Heart right ventricle (tissue), 16 donors: ENCODE results near the gene SPTBN4. TPM values are rescaled to one million over a fixed set of nuclear protein-coding genes. Genes with fewer than 3 reads are reported as not detected.

ENCODE experiments used
- ATAC-seq, 8 donors: fragments of 200-7000 bp; cut with Tn5 transposase; one replicate each; pipeline ENCODE4 v1.9.1; 2020; ENCODE audit warnings: mild to moderate bottlenecking in 8 of 8, moderate library complexity in 8 of 8, moderate number of reproducible peaks in 1 of 8
- DNase-seq, 2 donors: peaks; one replicate each; pipeline ENCODE4 v3.0.0-alpha.2; 2020
- H3K27ac ChIP-seq, 10 donors: fragments of 200-600 bp; sonication (generic) in 2 of 10; one replicate each; pipeline versions ENCODE4 v1.5.0 to v1.8.0; 2020 to 2022; ENCODE audit warnings: mild to moderate bottlenecking in 3 of 10
- H3K27me3 ChIP-seq, 7 donors: fragments of 200-600 bp; one replicate each; pipeline ENCODE4 v1.8.0; 2021 to 2022; ENCODE audit warnings: mild to moderate bottlenecking in 2 of 7
- H3K36me3 ChIP-seq, 9 donors: fragments of 200-600 bp; sonication (generic) in 1 of 9; one replicate each; pipeline versions ENCODE4 v1.5.0 to v1.8.0; 2020 to 2022; ENCODE audit warnings: mild to moderate bottlenecking in 2 of 9
- H3K4me1 ChIP-seq, 9 donors: fragments of 200-600 bp; sonication (generic) in 1 of 9; one replicate each; pipeline versions ENCODE4 v1.5.0 to v1.8.0; 2020 to 2022; ENCODE audit warnings: mild to moderate bottlenecking in 4 of 9
- H3K4me3 ChIP-seq, 10 donors: fragments of 200-600 bp; sonication (generic) in 2 of 10; one replicate each; pipeline versions ENCODE4 v1.5.0 to v1.8.0; 2020 to 2022; ENCODE audit warnings: mild to moderate bottlenecking in 7 of 10, moderate library complexity in 2 of 10
- H3K9me3 ChIP-seq, 11 donors: fragments of 200-600 bp in 10 of 11; sonication (generic) in 2 of 11; one replicate each; pipeline versions ENCODE4 v1.5.0 to v1.8.0; 2013 to 2022; ENCODE audit warnings: mild to moderate bottlenecking in 2 of 11, control low read depth in 1 of 11, moderate library complexity in 1 of 11
- WGBS, 2 donors: extraction: QIAGEN DNeasy Blood & Tissue Kit; methylation state at CpG; one replicate each; pipeline ENCODE4 v1.1.7; 2013; ENCODE audit warnings: inconsistent platforms in 1 of 2; 5-methylcytosine and 5-hydroxymethylcytosine counted together
- intact Hi-C, 10 donors: fragments of 100-400 bp; cut with DNase I; formaldehyde crosslinking; loops; one replicate each; pipeline versions ENCODE4 v1.11.1 to v1.14.2; 2022
- polyA plus RNA-seq, 2 donors: library from polyadenylated mRNA; stranded (reverse); fragments of 200-250 nt; gene quantifications; one replicate each; pipeline ENCODE4 v1.2.3, GENCODE V29; 2013
- total RNA-seq, 10 donors: library from RNA; stranded (reverse); fragmentation: NEBNext Ultra II Directional in 3 of 10; extraction: Animal tissue kit (Norgen Biotek cat#: 25700) in 3 of 10; gene quantifications; one replicate each; pipeline versions ENCODE4 v1.2.1 to v1.2.4, GENCODE V29; 2021 to 2023
- TF ChIP-seq, protein P1 (sequence below), 9 donors: fragments of 200-600 bp; sonication (generic) in 2 of 9; IDR thresholded peaks; one replicate each; pipeline versions ENCODE4 v1.5.0 to v1.8.0; 2021 to 2022; ENCODE audit warnings: antibody characterized with exemption in 9 of 9, mild to moderate bottlenecking in 5 of 9, moderate library complexity in 1 of 9
- donor health status: Arrhythmogenic right ventricular cardiomyopathy.
- donor health status: ischemic (EF 13 %, LVEDD 7.1; RV severe dilation, severe dysfunction).
- donor health status: healthy with polysubstance abuse.
- donor health status: DM: no; HTN: yes; CAD: no.
- donor health status: DM: no; HTN: no; CAD: no.
- donor health status: ischemic (EF 25% LVEDD 6.9; RV normal size, moderate dysfunction).
- donor health status: ischemic (EF 25% LVEDD 5.7; RV mildly dilated, moderate dysfunction).
- donor health status: healthy.
- donor health status: DM: yes; HTN: yes; CAD: no.
- donor health status: Ischemic cardiomyopathy.
- donor health status: ischemic (EF 35%, LVEDD 5.7; RV mildly dilated, moderate dysfunction).
- donor health status: nonischemic (EF 11% LVEDD 7.7; RV severe dilation, severe dysfunction).
- donor health status: DM: yes; HTN: yes; CAD: no.
- donor health status: PGD.
- donor health status: ischemic (EF 29% LVEDD 5.4; RV normal size, mild dysfunction).
- donor health status: nonischemic (EF 23%, LVEDD 6.1; RV moderate dilation, normal function).

Gene SPTBN4
- total and polyA plus RNA-seq, 12 donors, result 3.0 to 13.8 (median 4.9) TPM

DNA sequence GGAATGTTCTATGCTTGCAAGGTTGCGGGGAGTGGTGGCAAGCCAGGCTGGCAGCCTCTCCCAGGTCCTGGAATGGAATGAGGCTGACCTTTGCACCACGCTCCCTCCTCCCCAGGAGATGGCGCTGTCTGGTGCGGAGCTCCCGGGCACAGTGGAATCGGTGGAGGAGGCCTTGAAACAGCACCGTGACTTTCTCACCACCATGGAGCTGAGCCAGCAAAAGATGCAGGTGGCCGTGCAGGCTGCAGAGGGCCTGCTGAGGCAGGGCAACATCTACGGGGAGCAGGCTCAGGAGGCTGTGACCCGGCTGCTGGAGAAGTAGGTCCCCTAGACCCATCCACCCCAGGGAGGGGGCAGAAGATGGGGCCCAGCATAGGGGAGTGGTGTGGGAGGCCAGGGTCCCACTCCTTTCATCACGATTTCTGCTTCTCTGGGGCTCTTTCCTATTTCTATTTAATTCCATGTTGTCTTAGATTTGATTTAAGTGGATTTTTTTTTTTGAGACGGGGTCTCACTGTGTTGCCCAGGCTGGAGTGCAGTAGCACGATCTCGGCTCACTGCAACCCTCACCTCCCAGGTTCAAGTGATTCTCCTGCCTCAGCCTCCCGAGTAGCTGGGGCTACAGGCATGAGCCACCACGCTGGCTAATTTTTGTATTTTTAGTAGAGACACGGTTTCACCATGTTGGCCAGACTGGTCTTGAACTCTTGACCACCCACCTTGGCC lies 56.7 kb downstream of the SPTBN4 start:
- H3K27ac ChIP-seq, result no peak overlapping the region
- peak in 6 of 8 donors; percentile 32 to 71 (median 48) for ATAC-seq
- WGBS, 2 donors, result 50 to 55% methylated on average over 17 of the region's 17 CpGs
- intact Hi-C loops, result loop anchor here in 5 of 10 donors (5.0 to 10.0 kb wide), 6 partner anchors 56 to 219 kb away; partner anchors contain the start of genes BLVRB (in 2 of the 5) and SPTBN4 (in 2 of the 5)
- H3K9me3 ChIP-seq, result no peaks in the 10 kb centered on the region
- H3K4me3 ChIP-seq, result no peak overlapping the region
- H3K4me1 ChIP-seq, result peaks cover 0 to 15% (median 0%) of the 10 kb centered on the region in 9 donors
- H3K36me3 ChIP-seq, result no peaks in the 10 kb centered on the region
- H3K27me3 ChIP-seq, result peaks cover 0 to 24% (median 14%) of the 10 kb centered on the region in 7 donors
- TF ChIP-seq, protein P1, sequence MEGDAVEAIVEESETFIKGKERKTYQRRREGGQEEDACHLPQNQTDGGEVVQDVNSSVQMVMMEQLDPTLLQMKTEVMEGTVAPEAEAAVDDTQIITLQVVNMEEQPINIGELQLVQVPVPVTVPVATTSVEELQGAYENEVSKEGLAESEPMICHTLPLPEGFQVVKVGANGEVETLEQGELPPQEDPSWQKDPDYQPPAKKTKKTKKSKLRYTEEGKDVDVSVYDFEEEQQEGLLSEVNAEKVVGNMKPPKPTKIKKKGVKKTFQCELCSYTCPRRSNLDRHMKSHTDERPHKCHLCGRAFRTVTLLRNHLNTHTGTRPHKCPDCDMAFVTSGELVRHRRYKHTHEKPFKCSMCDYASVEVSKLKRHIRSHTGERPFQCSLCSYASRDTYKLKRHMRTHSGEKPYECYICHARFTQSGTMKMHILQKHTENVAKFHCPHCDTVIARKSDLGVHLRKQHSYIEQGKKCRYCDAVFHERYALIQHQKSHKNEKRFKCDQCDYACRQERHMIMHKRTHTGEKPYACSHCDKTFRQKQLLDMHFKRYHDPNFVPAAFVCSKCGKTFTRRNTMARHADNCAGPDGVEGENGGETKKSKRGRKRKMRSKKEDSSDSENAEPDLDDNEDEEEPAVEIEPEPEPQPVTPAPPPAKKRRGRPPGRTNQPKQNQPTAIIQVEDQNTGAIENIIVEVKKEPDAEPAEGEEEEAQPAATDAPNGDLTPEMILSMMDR (IDR thresholded peaks at IDR 0.05), result peak in 7 of 9 donors; percentile 45 to 64 (median 51)
- DNase-seq, result peak; percentile 35 to 36

DNA sequence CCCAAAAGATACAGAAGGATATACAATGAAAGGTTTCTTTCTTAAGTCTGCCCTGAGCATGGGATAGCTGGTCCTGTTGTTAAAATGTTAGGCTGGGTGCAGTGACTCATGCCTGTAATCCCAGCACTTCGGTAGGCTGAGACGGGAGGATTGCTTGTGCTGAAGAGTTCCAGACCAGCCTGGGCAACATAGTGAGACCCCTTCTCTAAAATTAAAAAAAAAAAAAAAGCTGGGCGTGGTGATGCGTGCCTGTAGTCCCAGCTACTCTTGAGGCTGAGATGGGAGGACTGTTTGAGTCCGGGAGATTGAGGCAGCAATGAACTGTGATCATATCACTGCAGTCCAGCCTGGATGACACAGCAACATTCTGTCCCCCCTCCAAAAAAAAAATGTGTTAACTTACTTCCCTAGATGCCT lies 57.3 kb downstream of the SPTBN4 start:
- Histone ChIP-seq H3K27me3 (peaks cover 0 to 18% (median 9%) of the 10 kb centered on the region in 7 donors), H3K4me3 (no peak overlapping the region), H3K9me3 (no peaks in the 10 kb centered on the region), H3K27ac (no peak overlapping the region), H3K4me1 (peaks cover 0 to 15% (median 0%) of the 10 kb centered on the region in 9 donors), H3K36me3 (no peaks in the 10 kb centered on the region)
- no peak for DNase-seq
- ATAC-seq, result no peak
- intact Hi-C loops, result loop anchor here in 5 of 10 donors (5.0 to 10.0 kb wide), 6 partner anchors 57 to 219 kb away; partner anchors contain the start of genes BLVRB (in 2 of the 5) and SPTBN4 (in 2 of the 5)
- TF ChIP-seq, protein P1 (IDR thresholded peaks at IDR 0.05), result no peak
- WGBS, 2 donors, result 83 to 93% methylated on average over 5 of the region's 5 CpGs

DNA sequence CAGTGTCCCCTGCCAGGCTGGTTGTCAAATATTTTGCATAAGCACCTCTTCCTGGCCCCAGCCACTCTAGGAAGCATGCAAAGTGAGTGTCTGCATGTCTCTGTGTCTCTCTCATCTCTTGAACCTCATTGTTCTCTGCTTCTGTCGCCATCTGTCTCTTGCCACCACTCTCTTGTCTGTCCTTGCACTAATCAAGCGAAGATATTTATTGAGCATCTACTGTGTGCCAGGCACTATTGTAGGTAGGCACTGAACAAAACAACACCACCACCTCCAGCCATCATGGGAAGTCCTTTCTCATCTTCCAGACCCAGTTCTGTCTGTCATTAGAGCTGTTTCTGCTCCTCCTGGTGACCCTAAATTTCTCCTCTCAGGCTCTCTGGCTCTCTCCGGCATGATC lies 57.9 kb downstream of the SPTBN4 start:
- intact Hi-C loops, result loop anchor here in 7 of 10 donors (5.0 to 10.0 kb wide), 8 partner anchors 57 to 220 kb away; partner anchors contain the start of genes BLVRB (in 2 of the 7) and SPTBN4 (in 2 of the 7)
- Histone ChIP-seq H3K27me3 (peaks cover 0 to 16% (median 5%) of the 10 kb centered on the region in 7 donors), H3K4me1 (peaks cover 0 to 19% (median 4%) of the 10 kb centered on the region in 9 donors), H3K27ac (no peak overlapping the region), H3K9me3 (no peaks in the 10 kb centered on the region), H3K4me3 (no peak overlapping the region), H3K36me3 (no peaks in the 10 kb centered on the region)
- ATAC-seq (no peak), DNase-seq (no peak)
- WGBS, 2 donors, result 90 to 94% methylated on average over 3 of the region's 3 CpGs
- TF ChIP-seq, protein P1 (IDR thresholded peaks at IDR 0.05), result no peak

DNA sequence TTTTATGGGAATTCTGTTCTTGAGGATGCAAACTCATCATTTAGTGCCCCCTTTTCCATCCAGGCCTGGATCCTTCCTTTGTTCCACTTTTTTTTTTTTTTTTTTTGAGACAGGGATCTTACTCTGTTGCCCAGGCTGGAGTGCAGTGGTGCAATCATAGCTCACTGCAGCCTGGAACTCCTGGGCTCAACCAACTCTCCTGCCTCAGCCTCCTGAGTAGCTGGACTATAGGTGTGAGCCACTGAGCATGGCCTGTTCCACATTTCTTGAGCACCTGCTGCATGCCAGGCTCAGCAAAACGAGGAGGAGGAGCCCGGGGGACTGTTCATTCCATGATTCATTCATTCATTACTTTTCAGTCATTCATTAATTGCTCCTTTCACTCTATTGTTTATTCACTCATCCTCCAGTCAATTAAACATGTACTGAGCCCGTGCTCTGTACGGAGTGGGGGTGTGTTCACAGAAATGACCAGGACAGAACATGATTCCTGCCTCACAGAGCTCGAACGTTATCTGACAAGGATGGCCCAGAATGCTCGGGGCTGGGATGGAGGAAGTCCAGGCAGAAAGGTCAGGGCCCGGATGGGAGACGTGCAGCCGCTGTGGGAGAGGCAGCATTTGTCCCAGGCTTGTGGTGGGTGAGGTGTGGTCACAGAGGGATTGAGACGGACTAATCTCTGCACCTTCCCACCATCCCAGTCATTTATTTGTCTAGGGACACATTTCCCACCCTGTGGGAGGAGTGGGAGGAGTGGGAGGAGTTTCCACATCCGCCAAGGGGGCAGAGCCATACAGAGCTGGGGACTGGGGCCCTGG lies 58.6 kb downstream of the SPTBN4 start:
- WGBS, 2 donors, result 41 to 45% methylated on average over 12 of the region's 12 CpGs
- intact Hi-C loops, result loop anchor here in 6 of 10 donors (5.0 to 10.0 kb wide), 7 partner anchors 61 to 221 kb away; partner anchors contain the start of genes BLVRB (in 1 of the 6) and SPTBN4 (in 1 of the 6)

More for the DNA sequence above, 58.6 kb downstream of the SPTBN4 start:
- ATAC-seq, result no peak
- H3K4me1 ChIP-seq, result peaks cover 0 to 16% (median 9%) of the 10 kb centered on the region in 9 donors
- no peak overlapping the region for H3K4me3 ChIP-seq
- no peaks in the 10 kb centered on the region for H3K9me3 ChIP-seq
- H3K36me3 ChIP-seq, result no peaks in the 10 kb centered on the region
- TF ChIP-seq, protein P1 (IDR thresholded peaks at IDR 0.05), result no peak
- no peak overlapping the region for H3K27ac ChIP-seq
- DNase-seq, result no peak
- peaks cover 0 to 14% (median 0%) of the 10 kb centered on the region in 7 donors for H3K27me3 ChIP-seq
